NCI-H2196 (cell line): ENCODE results near the gene POGLUT3.
A peak's percentile ranks its signal among the peaks of the same experiment; 100 is the strongest.

ENCODE experiments used
- DNase-seq: peaks from one replicate; lab custom pipeline; 2025; ENCODE audit not compliant: unreplicated experiment; lab: John Stamatoyannopoulos, UW

Gene POGLUT3

GRCh38 chr11:108498046-108498815 is at the start of gene POGLUT3:
POGLUT3 (minus strand) TSS chr11:108498384; CDS start chr11:108498366, 18 bp downstream.
- DNase-seq: peak; percentile 69

GRCh38 chr11:108545909-108546501 is 47.8 kb upstream of the POGLUT3 start:
- DNase-seq: no peak

GRCh38 chr11:108543316-108543964 is 45.3 kb upstream of the POGLUT3 start:
- no peak for DNase-seq

GRCh38 chr11:108541531-108541930 is 43.3 kb upstream of the POGLUT3 start:
- DNase-seq: no peak

GRCh38 chr11:108538502-108538901 is 40.3 kb upstream of the POGLUT3 start:
- no peak for DNase-seq

GRCh38 chr11:108538022-108538424 is 39.8 kb upstream of the POGLUT3 start:
- no peak for DNase-seq

- DNase-seq: no peak
Measured at GRCh38 chr11:108536783-108537182, 38.6 kb upstream of the POGLUT3 start.

- no peak for DNase-seq
Measured at GRCh38 chr11:108535384-108535955, 37.3 kb upstream of the POGLUT3 start.

GRCh38 chr11:108534274-108534882 is 36.2 kb upstream of the POGLUT3 start:
- DNase-seq: peak; percentile 37

- DNase-seq: no peak
Measured at GRCh38 chr11:108530426-108530825, 32.2 kb upstream of the POGLUT3 start.

- DNase-seq: no peak
Measured at GRCh38 chr11:108527382-108527781, 29.2 kb upstream of the POGLUT3 start.

- DNase-seq: no peak
Measured at GRCh38 chr11:108525161-108525560, 27.0 kb upstream of the POGLUT3 start.

GRCh38 chr11:108524422-108524821 is 26.2 kb upstream of the POGLUT3 start:
- DNase-seq: peak; percentile 39

GRCh38 chr11:108522318-108522717 is 24.1 kb upstream of the POGLUT3 start:
- no peak for DNase-seq

- no peak for DNase-seq
Measured at GRCh38 chr11:108518581-108518980, 20.4 kb upstream of the POGLUT3 start.

GRCh38 chr11:108516125-108516524 is 17.9 kb upstream of the POGLUT3 start:
- no peak for DNase-seq

- DNase-seq: no peak
Measured at GRCh38 chr11:108512708-108513107, 14.5 kb upstream of the POGLUT3 start.

- no peak for DNase-seq
Measured at GRCh38 chr11:108511851-108512474, 13.8 kb upstream of the POGLUT3 start.

GRCh38 chr11:108508653-108509593 is 10.7 kb upstream of the POGLUT3 start:
- DNase-seq: no peak

GRCh38 chr11:108501396-108501795 is 3.2 kb upstream of the POGLUT3 start:
- DNase-seq: no peak
